H1 (cell line): ENCODE results near the gene PLXNA4. TPM values are rescaled to one million over a fixed set of nuclear protein-coding genes. Genes with fewer than 3 reads are reported as not detected.

Experiments used
- CTCF ChIA-PET: fragments of 300-600 bp; sonication (Branson Sonifier 250); formaldehyde crosslinking; loops from one replicate; lab custom pipeline; 2021; ENCODE audit not compliant: partially characterized antibody; lab: Charles Lee
- POLR2A ChIA-PET: fragments of 300-600 bp; sonication (Branson Sonifier 250); formaldehyde crosslinking; loops from one replicate; lab custom pipeline; 2021; ENCODE audit warnings: inconsistent platforms; ENCODE audit not compliant: partially characterized antibody; lab: Charles Lee
- DNase-seq, 2 experiments: peaks; one replicate each; pipeline versions ENCODE4 v3.0.0 to v3.0.0-alpha.2; 2010 to 2022; ENCODE audit warnings: low spot score in 2 of 2, low read depth in 1 of 2, mixed read lengths in 1 of 2
- FAIRE-seq: peaks from 2 replicates; lab custom pipeline; 2011; peaks lifted over from hg19 to GRCh38; lab: Jason Lieb, UNC
- H2AFZ ChIP-seq: 2 replicates; pipeline ENCODE4 v1.8.1; 2012; ENCODE audit warnings: low read length, inconsistent platforms
- H2AK5ac ChIP-seq: 2 replicates; pipeline ENCODE4 v1.6.1; 2013; ENCODE audit warnings: low read depth, low read length
- H2BK120ac ChIP-seq: replicated peaks from 2 replicates; pipeline ENCODE3; 2013; ENCODE audit warnings: low read depth, low read length, inconsistent platforms
- H2BK12ac ChIP-seq: 2 replicates; pipeline ENCODE4 v1.6.1; 2013; ENCODE audit warnings: low read depth, low read length
- H2BK15ac ChIP-seq: 2 replicates; pipeline ENCODE4 v1.6.1; 2013; ENCODE audit warnings: low read length
- H2BK20ac ChIP-seq: 2 replicates; pipeline ENCODE4 v1.6.1; 2013; ENCODE audit warnings: low read length
- H2BK5ac ChIP-seq: 2 replicates; pipeline ENCODE4 v1.6.1; 2013; ENCODE audit warnings: low read depth, low read length
- H3K14ac ChIP-seq: 2 replicates; pipeline ENCODE4 v1.6.1; 2013; ENCODE audit warnings: inconsistent platforms; ENCODE audit not compliant: insufficient read length
- H3K18ac ChIP-seq: 2 replicates; pipeline ENCODE4 v1.6.1; 2013; ENCODE audit warnings: low read length; ENCODE audit errors: extremely low read depth
- H3K23ac ChIP-seq: 2 replicates; pipeline ENCODE4 v1.6.1; 2013; ENCODE audit warnings: inconsistent platforms; ENCODE audit not compliant: insufficient read length
- H3K23me2 ChIP-seq: 2 replicates; pipeline ENCODE4 v1.6.1; 2013; ENCODE audit warnings: low read depth, low read length
- H3K27ac ChIP-seq: 2 replicates; pipeline ENCODE4 v1.6.1; 2011; ENCODE audit warnings: low read depth, low read length, inconsistent platforms
- H3K27me3 ChIP-seq, 4 experiments: replicated peaks in 1 of 4; 1 replicate in 1 of 4; 2 replicates in 3 of 4; pipeline versions ENCODE4 v1.6.1 to v1.8.1; 2011 to 2013; ENCODE audit warnings: low read length in 3 of 4, mild to moderate bottlenecking in 3 of 4, inconsistent platforms in 2 of 4, mixed read lengths in 2 of 4, moderate library complexity in 1 of 4; ENCODE audit not compliant: control insufficient read depth in 3 of 4, insufficient read depth in 3 of 4; ENCODE audit errors: extremely low read depth in 1 of 4
- H3K36me3 ChIP-seq, 4 experiments: 2 replicates each; pipeline versions ENCODE4 v1.6.1 to v1.8.1; 2011 to 2013; ENCODE audit warnings: mild to moderate bottlenecking in 4 of 4, low read length in 3 of 4, moderate library complexity in 2 of 4, control low read depth in 1 of 4, inconsistent platforms in 1 of 4; ENCODE audit not compliant: insufficient read depth in 4 of 4, control insufficient read depth in 2 of 4
- H3K4ac ChIP-seq: replicated peaks from 2 replicates; pipeline ENCODE3; 2013; ENCODE audit warnings: low read length, low read depth, mixed read lengths, inconsistent platforms; ENCODE audit not compliant: insufficient read length
- H3K4me1 ChIP-seq, 4 experiments: replicated peaks in 1 of 4; 1 replicate in 1 of 4; 2 replicates in 3 of 4; pipeline versions ENCODE4 v1.6.1 to v1.8.1; 2011 to 2013; ENCODE audit warnings: low read length in 3 of 4, inconsistent platforms in 2 of 4, mixed read lengths in 1 of 4; ENCODE audit not compliant: insufficient read depth in 4 of 4, control insufficient read depth in 3 of 4
- H3K4me2 ChIP-seq, 2 experiments: 2 replicates each; pipeline versions ENCODE4 v1.6.1 to v1.8.1; 2011 to 2013; ENCODE audit warnings: low read depth in 2 of 2, low read length in 2 of 2, control low read depth in 1 of 2, inconsistent platforms in 1 of 2, mild to moderate bottlenecking in 1 of 2; ENCODE audit not compliant: insufficient read depth in 1 of 2
- H3K4me3 ChIP-seq, 4 experiments: fragments of 200-600, 300-600 bp in 1 of 4; sonication (generic), shearing (Covaris generic), sonication (Bioruptor Twin) in 1 of 4; 2 replicates each; pipeline versions ENCODE4 v1.5.1 to v1.8.1; 2011 to 2016; ENCODE audit warnings: low read length in 4 of 4, low read depth in 3 of 4, control low read depth in 2 of 4, inconsistent platforms in 2 of 4, mild to moderate bottlenecking in 2 of 4, mixed read lengths in 1 of 4, moderate library complexity in 1 of 4; ENCODE audit not compliant: insufficient read depth in 2 of 4; ENCODE audit errors: extremely low read depth in 1 of 4
- H3K56ac ChIP-seq: replicated peaks from 2 replicates; pipeline ENCODE3; 2013; ENCODE audit warnings: low read depth, mild to moderate bottlenecking, mixed read lengths, low read length, inconsistent platforms; ENCODE audit not compliant: insufficient read length
- H3K79me1 ChIP-seq: 2 replicates; pipeline ENCODE4 v1.6.1; 2013; ENCODE audit warnings: low read depth, low read length, control low read depth
- H3K79me2 ChIP-seq, 2 experiments: 2 replicates each; pipeline versions ENCODE4 v1.6.1 to v1.8.1; 2012 to 2013; ENCODE audit warnings: low read length in 2 of 2, mild to moderate bottlenecking in 2 of 2, inconsistent platforms in 1 of 2; ENCODE audit not compliant: insufficient read depth in 2 of 2, control insufficient read depth in 1 of 2
- H3K9ac ChIP-seq, 4 experiments: replicated peaks in 1 of 4; 1 replicate in 1 of 4; 2 replicates in 3 of 4; pipeline versions ENCODE4 v1.6.1 to v1.8.1; 2011 to 2013; ENCODE audit warnings: low read depth in 3 of 4, low read length in 3 of 4, control low read depth in 2 of 4, mild to moderate bottlenecking in 2 of 4, moderate library complexity in 2 of 4, inconsistent platforms in 1 of 4; ENCODE audit errors: extremely low read depth in 1 of 4
- H3K9me3 ChIP-seq, 2 experiments: 2 replicates each; pipeline versions ENCODE4 v1.6.1 to v1.8.1; 2012 to 2013; ENCODE audit warnings: mild to moderate bottlenecking in 2 of 2, moderate library complexity in 2 of 2, control low read depth in 1 of 2, inconsistent platforms in 1 of 2, low read depth in 1 of 2, low read length in 1 of 2, mixed read lengths in 1 of 2; ENCODE audit not compliant: insufficient read depth in 2 of 2
- H4K20me1 ChIP-seq, 2 experiments: replicated peaks in 1 of 2; 2 replicates each; pipeline versions ENCODE3 to v1.8.1; 2011 to 2013; ENCODE audit warnings: inconsistent platforms in 2 of 2, low read length in 2 of 2, mild to moderate bottlenecking in 1 of 2; ENCODE audit not compliant: insufficient read depth in 2 of 2, control insufficient read depth in 1 of 2
- H4K5ac ChIP-seq: 2 replicates; pipeline ENCODE4 v1.6.1; 2013; ENCODE audit warnings: low read length, low read depth, mixed read lengths, inconsistent platforms; ENCODE audit not compliant: insufficient read length
- H4K8ac ChIP-seq: 2 replicates; pipeline ENCODE4 v1.8.0; 2013; ENCODE audit warnings: mild to moderate bottlenecking, moderate library complexity, low read length, inconsistent platforms; ENCODE audit not compliant: insufficient read depth; ENCODE audit errors: extremely low read depth
- H4K91ac ChIP-seq: replicated peaks from 2 replicates; pipeline ENCODE3; 2013; ENCODE audit warnings: low read length, mixed read lengths, inconsistent platforms; ENCODE audit not compliant: insufficient read length
- CHD2 ChIP-seq: IDR thresholded peaks from 2 replicates; pipeline ENCODE4 v1.6.1; 2012; ENCODE audit warnings: low read length, improper control_type of control experiment
- CTCF ChIP-seq, 3 experiments: IDR thresholded peaks; 1 replicate in 2 of 3; 2 replicates in 1 of 3; pipeline versions ENCODE4 v1.5.1 to v1.6.1; 2011; ENCODE audit warnings: low read length in 3 of 3, mild to moderate bottlenecking in 3 of 3, inconsistent platforms in 2 of 3, low read depth in 1 of 3, moderate library complexity in 1 of 3; ENCODE audit not compliant: insufficient read depth in 1 of 3; ENCODE audit errors: control extremely low read depth in 1 of 3
- E2F6 ChIP-seq: IDR thresholded peaks from 2 replicates; pipeline ENCODE4 v1.6.1; 2012; ENCODE audit warnings: inconsistent platforms
- EP300 ChIP-seq, 2 experiments: IDR thresholded peaks; 1 replicate in 1 of 2; 2 replicates in 1 of 2; pipeline ENCODE4 v1.6.1; 2011 to 2012; ENCODE audit warnings: low read depth in 2 of 2, low read length in 2 of 2, mild to moderate bottlenecking in 2 of 2, borderline replicate concordance in 1 of 2, inconsistent platforms in 1 of 2, moderate library complexity in 1 of 2
- POLR2A ChIP-seq, 2 experiments: IDR thresholded peaks; 1 replicate in 1 of 2; 2 replicates in 1 of 2; pipeline ENCODE4 v1.6.1; 2011; ENCODE audit warnings: low read depth in 2 of 2, low read length in 2 of 2, mild to moderate bottlenecking in 2 of 2; ENCODE audit errors: control extremely low read depth in 1 of 2
- RBBP5 ChIP-seq: IDR thresholded peaks from 2 replicates; pipeline ENCODE4 v1.7.1; 2012; ENCODE audit warnings: low read depth, mild to moderate bottlenecking, inconsistent platforms, low read length, moderate library complexity, borderline replicate concordance
- RFX5 ChIP-seq: IDR thresholded peaks from 2 replicates; pipeline ENCODE4 v1.6.1; 2011; ENCODE audit warnings: low read depth, low read length, improper control_type of control experiment, borderline replicate concordance
- SIRT6 ChIP-seq: IDR thresholded peaks from one replicate; pipeline ENCODE4 v1.7.1; 2012; ENCODE audit warnings: low read length, inconsistent platforms
- USF2 ChIP-seq: IDR thresholded peaks from 2 replicates; pipeline ENCODE4 v1.6.1; 2011; ENCODE audit warnings: low read length, improper control_type of control experiment
- WGBS, 2 experiments: shearing (Covaris generic) in 1 of 2; methylation state at CpG; one replicate each; pipeline versions ENCODE4 v1.1.6 to v1.1.7; 2013 to 2015; ENCODE audit warnings: low lambda C conversion rate in 2 of 2, mixed read lengths in 2 of 2, inconsistent platforms in 1 of 2, low coverage in 1 of 2, missing lambda C conversion rate in 1 of 2; ENCODE audit not compliant: insufficient replicate concordance in 2 of 2, insufficient coverage in 1 of 2, insufficient read length in 1 of 2; ENCODE audit errors: extremely low coverage in 1 of 2, missing lambda C conversion rate in 1 of 2; 5-methylcytosine and 5-hydroxymethylcytosine counted together
- polyA plus RNA-seq, 7 experiments: library from polyadenylated mRNA; depleted of rRNA in 3 of 7; stranded (reverse) in 5 of 7; unstranded in 2 of 7; fragments of >200 nt in 5 of 7; fragments of 200-250 nt in 2 of 7; gene quantifications; 1 replicate in 5 of 7; 2 replicates in 1 of 7; 4 replicates in 1 of 7; pipeline versions ENCODE4 v1.2.1 to v1.2.3, GENCODE V29; 2011 to 2013; ENCODE audit warnings: missing spikeins in 2 of 7, mixed read lengths in 2 of 7
- total RNA-seq: library from RNA; stranded (reverse); fragmentation: NEBNext Ultra II Directional; extraction: Animal tissue kit (Norgen Biotek cat#: 25700); gene quantifications from 2 replicates; pipeline ENCODE4 v1.2.1, GENCODE V29; 2021

The PLXNA4 gene
- total and polyA plus RNA-seq, 2 of the 8 experiments (the other 6 are each of a cell fraction or from before 2014, with no cell fraction given) = 0.76 to 0.79 TPM

- H3K79me2 ChIP-seq = no peaks in the 10 kb centered on the region
- no peak overlapping the region for H2BK15ac ChIP-seq
- H3K9ac ChIP-seq = no peak overlapping the region
- H3K56ac ChIP-seq = no peak overlapping the region
- no peaks in the 10 kb centered on the region for H3K79me1 ChIP-seq
- no peaks in the 10 kb centered on the region for H3K23me2 ChIP-seq
- H4K20me1 ChIP-seq = no peaks in the 10 kb centered on the region
- no peak overlapping the region for H3K4me2 ChIP-seq
- ChIA-PET POLR2A (no interaction called here), CTCF (interaction anchor here (0.9 to 1.7 kb wide), 5 partner anchors 8 to 138 kb away, joined by 3 to 4 read pairs (median 3); no protein-coding TSS in a partner anchor)
- peaks cover 0 to 4% (median 2%) of the 10 kb centered on the region in 4 experiments; a peak in 4 of 7 replicates for H3K4me1 ChIP-seq
- no peak for DNase-seq
- H3K4ac ChIP-seq = no peak overlapping the region
- H4K5ac ChIP-seq = no peak overlapping the region
- FAIRE-seq = no peak
- H3K18ac ChIP-seq = no peak overlapping the region
- WGBS, 2 experiments = 88% methylated on average over 6 of the region's 7 CpGs; no CpG with 5 or more reads in 1 of the 2 experiments
- no peak overlapping the region for H2BK12ac ChIP-seq
- no peak overlapping the region for H2BK5ac ChIP-seq
- H2BK20ac ChIP-seq = no peak overlapping the region
- no peak overlapping the region for H2AK5ac ChIP-seq
- H4K91ac ChIP-seq = no peak overlapping the region
- no peak overlapping the region for H2BK120ac ChIP-seq
- no peaks in the 10 kb centered on the region for H3K9me3 ChIP-seq
- H3K4me3 ChIP-seq = no peak overlapping the region
- H3K27me3 ChIP-seq = no peaks in the 10 kb centered on the region
- no peak overlapping the region for H3K23ac ChIP-seq
- H3K36me3 ChIP-seq = no peaks in the 10 kb centered on the region
- no peak overlapping the region for H4K8ac ChIP-seq
- no peak overlapping the region for H2AFZ ChIP-seq
- H3K27ac ChIP-seq = no peak overlapping the region
- no peak overlapping the region for H3K14ac ChIP-seq
- TF ChIP-seq EP300 (IDR thresholded peaks at IDR 0.05; ENCODE audit: borderline replicate concordance in 1 of 2, low read depth in 2 of 2, low read length in 2 of 2) (no peak), RBBP5 (no peak), USF2 (no peak), RFX5 (no peak), POLR2A (IDR thresholded peaks at IDR 0.05; ENCODE audit: control extremely low read depth in 1 of 2, low read depth in 2 of 2, low read length in 2 of 2) (no peak), E2F6 (no peak), SIRT6 (no peak), CHD2 (no peak), CTCF (IDR thresholded peaks at IDR 0.05; ENCODE audit: control extremely low read depth in 1 of 3, insufficient read depth in 1 of 3, low read depth in 1 of 3, low read length in 3 of 3) (no peak)
Measured at GRCh38 chr7:132456418-132456817, 119.9 kb downstream of the PLXNA4 start.
